Endothelial cell of umbilical vein (primary cell): ENCODE results near the gene CDYL. TPM values are rescaled to one million over a fixed set of nuclear protein-coding genes. Genes with fewer than 3 reads are reported as not detected.

Source experiments
- BruUV-seq: library from RNA; stranded (reverse); fragments of 400-500 nt; replicated peaks from 2 replicates; lab custom pipeline; 2021; lab: Mats Ljungman, UMichigan
- CTCF ChIA-PET: fragments of 300-600, 350-600 bp; sonication (Branson Sonifier 250); formaldehyde crosslinking; loops from one replicate; lab custom pipeline; 2021; ENCODE audit warnings: antibody characterized with exemption, inconsistent platforms; lab: Charles Lee
- POLR2A ChIA-PET: fragments of 300-600, 350-600 bp; sonication (Branson Sonifier 250); formaldehyde crosslinking; loops from one replicate; lab custom pipeline; 2021; ENCODE audit warnings: antibody characterized with exemption, inconsistent platforms; lab: Charles Lee
- DNase-seq: peaks from one replicate; pipeline ENCODE4 v3.0.0-alpha.2; 2011; ENCODE audit warnings: low read depth, low spot score
- FAIRE-seq: peaks from 2 replicates; lab custom pipeline; 2011; peaks lifted over from hg19 to GRCh38; lab: Jason Lieb, UNC
- H2AFZ ChIP-seq: 2 replicates; pipeline ENCODE4 v1.6.0; 2012; ENCODE audit warnings: low read depth, low read length, control low read depth, inconsistent platforms
- H3K27ac ChIP-seq: 2 replicates; pipeline ENCODE4 v1.5.1; 2011; ENCODE audit warnings: low read depth, mild to moderate bottlenecking, control low read depth, low read length, moderate library complexity; ENCODE audit not compliant: insufficient read depth
- H3K27me3 ChIP-seq, 2 experiments: 2 replicates each; pipeline versions ENCODE4 v1.6.0 to v1.6.1; 2011; ENCODE audit warnings: low read length in 2 of 2, mixed read lengths in 1 of 2; ENCODE audit not compliant: control insufficient read depth in 2 of 2, insufficient read depth in 2 of 2
- H3K36me3 ChIP-seq, 2 experiments: 2 replicates in 1 of 2; 3 replicates in 1 of 2; pipeline ENCODE4 v1.5.1; 2011; ENCODE audit warnings: low read length in 2 of 2, mild to moderate bottlenecking in 1 of 2, moderate library complexity in 1 of 2; ENCODE audit not compliant: control insufficient read depth in 2 of 2, insufficient read depth in 2 of 2; ENCODE audit errors: extremely low read depth in 1 of 2
- H3K4me1 ChIP-seq: 3 replicates; pipeline ENCODE4 v1.5.1; 2011; ENCODE audit warnings: mild to moderate bottlenecking, low read length; ENCODE audit not compliant: control insufficient read depth, insufficient read depth; ENCODE audit errors: extremely low read depth
- H3K4me2 ChIP-seq: 2 replicates; pipeline ENCODE4 v1.6.1; 2011; ENCODE audit warnings: low read length, control low read depth, mixed read lengths; ENCODE audit not compliant: insufficient read depth
- H3K4me3 ChIP-seq, 3 experiments: fragments of 200-600 bp in 1 of 3; sonication (generic), shearing (Covaris generic) in 1 of 3; replicated peaks in 1 of 3; 2 replicates each; pipeline ENCODE4 v1.5.1; 2011 to 2016; ENCODE audit warnings: control low read depth in 3 of 3, low read length in 3 of 3, mild to moderate bottlenecking in 2 of 3, inconsistent platforms in 1 of 3, low read depth in 1 of 3, moderate library complexity in 1 of 3; ENCODE audit not compliant: insufficient read depth in 1 of 3
- H3K79me2 ChIP-seq: 2 replicates; pipeline ENCODE4 v1.6.0; 2012; ENCODE audit warnings: low read length, inconsistent platforms; ENCODE audit not compliant: control insufficient read depth, insufficient read depth
- H3K9ac ChIP-seq: replicated peaks from 2 replicates; pipeline ENCODE3; 2011; ENCODE audit warnings: low read length, control low read depth; ENCODE audit not compliant: insufficient read depth; ENCODE audit errors: extremely low read depth
- H3K9me1 ChIP-seq: replicated peaks from 3 replicates; pipeline ENCODE4 v1.6.0; 2011; ENCODE audit warnings: mild to moderate bottlenecking, low read length; ENCODE audit not compliant: control insufficient read depth, insufficient read depth; ENCODE audit errors: extremely low read depth
- H3K9me3 ChIP-seq: replicated peaks from 2 replicates; pipeline ENCODE4 v1.5.1; 2012; ENCODE audit warnings: low read length, inconsistent platforms; ENCODE audit not compliant: control insufficient read depth, insufficient read depth
- H4K20me1 ChIP-seq: replicated peaks from 2 replicates; pipeline ENCODE3; 2011; ENCODE audit warnings: mild to moderate bottlenecking, low read length; ENCODE audit not compliant: control insufficient read depth, insufficient read depth; ENCODE audit errors: extremely low read depth
- CTCF ChIP-seq, 2 donors: IDR thresholded peaks; 1 replicate in 1 of 2; 2 replicates in 1 of 2; pipeline ENCODE4 v1.5.1; 2011; ENCODE audit warnings: low read length in 2 of 2, mild to moderate bottlenecking in 2 of 2, moderate library complexity in 2 of 2, control low read depth in 1 of 2, inconsistent platforms in 1 of 2, low read depth in 1 of 2; ENCODE audit not compliant: insufficient read depth in 1 of 2; ENCODE audit errors: extremely low read depth in 1 of 2
- EZH2 ChIP-seq: IDR thresholded peaks from 2 replicates; pipeline ENCODE4 v1.6.1; 2012; ENCODE audit warnings: borderline replicate concordance, low read depth, mild to moderate bottlenecking, moderate library complexity, low read length, inconsistent platforms; ENCODE audit not compliant: severe bottlenecking
- FOS ChIP-seq: IDR thresholded peaks from 2 replicates; pipeline ENCODE4 v1.6.1; 2011; ENCODE audit warnings: mild to moderate bottlenecking, low read length, moderate library complexity, borderline replicate concordance; ENCODE audit not compliant: insufficient read depth
- GATA2 ChIP-seq: IDR thresholded peaks from 2 replicates; pipeline ENCODE4 v1.7.0; 2011; ENCODE audit warnings: low read depth, mild to moderate bottlenecking, moderate library complexity, mixed read lengths, low read length; ENCODE audit not compliant: insufficient read length, insufficient read depth
- JUN ChIP-seq: IDR thresholded peaks from 2 replicates; pipeline ENCODE4 v1.6.1; 2011; ENCODE audit warnings: borderline replicate concordance, low read depth; ENCODE audit not compliant: insufficient read length, insufficient read depth
- MAX ChIP-seq: IDR thresholded peaks from 2 replicates; pipeline ENCODE4 v1.6.1; 2011; ENCODE audit not compliant: insufficient read depth, insufficient read length
- MYC ChIP-seq: IDR thresholded peaks from one replicate; pipeline ENCODE4 v1.6.1; 2011; ENCODE audit warnings: mild to moderate bottlenecking, low read depth, low read length
- POLR2A ChIP-seq: IDR thresholded peaks from 2 replicates; pipeline ENCODE4 v1.6.1; 2012; ENCODE audit warnings: low read depth, mild to moderate bottlenecking, control low read depth, low read length
- POLR2AphosphoS5 ChIP-seq: IDR thresholded peaks from 2 replicates; pipeline ENCODE4 v1.6.1; 2012; ENCODE audit warnings: low read depth, mild to moderate bottlenecking, control low read depth, low read length, moderate library complexity; ENCODE audit not compliant: insufficient read depth
- dilution Hi-C: fragments of 300-500 bp; cut with MboI; formaldehyde crosslinking; loops from one replicate; pipeline ENCODE4 v1.15.0; 2019; ENCODE audit warnings: low sequenced_read_pairs; ENCODE audit not compliant: extremely low pct_ligation_motif_present
- intact Hi-C: fragments of 100-400 bp; cut with micrococcal nuclease; formaldehyde crosslinking; loops from one replicate; pipeline ENCODE4 v1.10.0; 2022
- polyA plus RNA-seq, 4 experiments: library from polyadenylated mRNA; depleted of rRNA in 3 of 4; stranded (reverse) in 3 of 4; unstranded in 1 of 4; fragments of >200 nt; gene quantifications; 2 replicates each; pipeline versions ENCODE4 v1.2.1 to v1.2.3, GENCODE V29; 2011 to 2012; ENCODE audit warnings: missing spikeins in 1 of 4
- total RNA-seq: library from RNA; stranded (reverse); gene quantifications from 2 replicates; pipeline ENCODE4 v1.2.3, GENCODE V29; 2021

The CDYL gene
- total and polyA plus RNA-seq, 2 donors (not counting 3 experiments of a cell fraction or from before 2014, with no cell fraction given) = 10.2 to 35.6 TPM

- ChIA-PET CTCF (interaction anchor here (1.1 kb wide), 1 partner anchor 67 kb away, joined by 3 read pairs; no protein-coding TSS in a partner anchor), POLR2A (no interaction called here)
- Histone ChIP-seq H3K4me1 (peaks cover 6% of the 10 kb centered on the region), H3K27ac (no peak overlapping the region), H2AFZ (no peak overlapping the region), H4K20me1 (no peaks in the 10 kb centered on the region), H3K79me2 (no peaks in the 10 kb centered on the region), H3K9me3 (no peaks in the 10 kb centered on the region), H3K27me3 (peaks cover 11 to 12% of the 10 kb centered on the region in 2 experiments), H3K36me3 (no peaks in the 10 kb centered on the region), H3K9ac (no peak overlapping the region), H3K9me1 (no peaks in the 10 kb centered on the region), H3K4me2 (no peak overlapping the region), H3K4me3 (no peak overlapping the region)
- TF ChIP-seq GATA2 (no peak), EZH2 (no peak), FOS (no peak), CTCF (IDR thresholded peaks at IDR 0.05; ENCODE audit: extremely low read depth in 1 of 2, insufficient read depth in 1 of 2, low read depth in 1 of 2, low read length in 2 of 2) (no peak), POLR2A (no peak), JUN (no peak), POLR2AphosphoS5 (no peak), MYC (no peak), MAX (no peak)
- no TSS peak for BruUV-seq
- FAIRE-seq (no peak), DNase-seq (no peak)
- dilution Hi-C loops = no loop called here
- intact Hi-C loops = no loop called here
These were observed 47.3 kb upstream of the CDYL start for GRCh38 chr6:4728926-4729325.
